Mesenchymal stem cell (in vitro differentiated cells and primary cell): ENCODE measurements around the gene GOLGA6C.
"Not testable (repeated sequence)": the region's sequence is repeated elsewhere in the genome, so short reads cannot be mapped to it uniquely, and the experiment has no call there.

ENCODE experiments used
- DNase-seq: peaks from one replicate; pipeline ENCODE4 v3.0.0-alpha.2; 2013
- H2AFZ ChIP-seq: one replicate; pipeline ENCODE4 v1.6.1; 2013; ENCODE audit warnings: low read depth, mild to moderate bottlenecking, control low read depth, inconsistent platforms, low read length, moderate library complexity
- H2AK5ac ChIP-seq: 2 replicates; pipeline ENCODE4 v1.6.1; 2013; ENCODE audit warnings: low read length, moderate library complexity, mild to moderate bottlenecking, inconsistent platforms; ENCODE audit not compliant: severe bottlenecking
- H2BK120ac ChIP-seq: one replicate; pipeline ENCODE4 v1.6.1; 2013; ENCODE audit warnings: low read depth, mild to moderate bottlenecking, inconsistent platforms, low read length, moderate library complexity
- H2BK12ac ChIP-seq, 2 experiments: one replicate each; pipeline ENCODE4 v1.6.1; 2013; ENCODE audit warnings: inconsistent platforms in 2 of 2, low read length in 2 of 2, mild to moderate bottlenecking in 2 of 2, moderate library complexity in 2 of 2, control low read depth in 1 of 2
- H2BK15ac ChIP-seq: one replicate; pipeline ENCODE4 v1.6.1; 2013; ENCODE audit warnings: mild to moderate bottlenecking, low read depth, inconsistent platforms; ENCODE audit not compliant: poor library complexity, severe bottlenecking
- H2BK5ac ChIP-seq: 2 replicates; pipeline ENCODE4 v1.6.1; 2013; ENCODE audit warnings: low read depth, mild to moderate bottlenecking, low read length, control low read depth, inconsistent platforms; ENCODE audit not compliant: poor library complexity, severe bottlenecking
- H3K14ac ChIP-seq, 2 experiments: one replicate each; pipeline ENCODE4 v1.6.1; 2013; ENCODE audit warnings: inconsistent platforms in 2 of 2, low read length in 2 of 2, control low read depth in 1 of 2, mild to moderate bottlenecking in 1 of 2, moderate library complexity in 1 of 2
- H3K18ac ChIP-seq, 2 experiments: one replicate each; pipeline ENCODE4 v1.6.1; 2013; ENCODE audit warnings: inconsistent platforms in 2 of 2, low read length in 2 of 2, control low read depth in 1 of 2, low read depth in 1 of 2, mild to moderate bottlenecking in 1 of 2
- H3K23ac ChIP-seq, 2 experiments: one replicate each; pipeline ENCODE4 v1.6.1; 2013; ENCODE audit warnings: inconsistent platforms in 2 of 2, low read length in 2 of 2, mild to moderate bottlenecking in 2 of 2, moderate library complexity in 2 of 2, control low read depth in 1 of 2
- H3K27ac ChIP-seq: 2 replicates; pipeline ENCODE4 v1.5.1; 2013; ENCODE audit warnings: mild to moderate bottlenecking, moderate library complexity, low read length, control low read depth, inconsistent platforms; ENCODE audit not compliant: poor library complexity, severe bottlenecking
- H3K27me3 ChIP-seq, 2 experiments: 2 replicates each; pipeline versions ENCODE4 v1.6.1 to v1.7.0; 2013; ENCODE audit warnings: low read length in 2 of 2, mild to moderate bottlenecking in 2 of 2, moderate library complexity in 2 of 2, control low read depth in 1 of 2, inconsistent platforms in 1 of 2; ENCODE audit not compliant: control insufficient read depth in 1 of 2, insufficient read depth in 1 of 2
- H3K36me3 ChIP-seq, 2 experiments: 2 replicates each; pipeline versions ENCODE4 v1.6.1 to v1.7.0; 2013; ENCODE audit warnings: low read length in 2 of 2, control low read depth in 1 of 2, inconsistent platforms in 1 of 2, low read depth in 1 of 2, mild to moderate bottlenecking in 1 of 2; ENCODE audit not compliant: insufficient read depth in 2 of 2, control insufficient read depth in 1 of 2
- H3K4ac ChIP-seq, 2 experiments: one replicate each; pipeline ENCODE4 v1.6.1; 2013; ENCODE audit warnings: inconsistent platforms in 2 of 2, low read length in 2 of 2, mild to moderate bottlenecking in 2 of 2, moderate library complexity in 2 of 2, control low read depth in 1 of 2, low read depth in 1 of 2
- H3K4me1 ChIP-seq: 2 replicates; pipeline ENCODE4 v1.6.1; 2013; ENCODE audit warnings: low read depth, low read length, control low read depth; ENCODE audit not compliant: control insufficient read depth, insufficient read depth
- H3K4me2 ChIP-seq: 2 replicates; pipeline ENCODE4 v1.6.1; 2013; ENCODE audit warnings: low read length, mild to moderate bottlenecking, inconsistent platforms; ENCODE audit not compliant: poor library complexity, severe bottlenecking
- H3K4me3 ChIP-seq, 2 experiments: 2 replicates each; pipeline versions ENCODE4 v1.5.1 to v1.7.0; 2013; ENCODE audit warnings: low read length in 2 of 2, mild to moderate bottlenecking in 2 of 2, control low read depth in 1 of 2, low read depth in 1 of 2; ENCODE audit not compliant: insufficient read depth in 1 of 2
- H3K79me1 ChIP-seq: replicated peaks from 2 replicates; pipeline ENCODE4 v1.6.1; 2013; ENCODE audit warnings: mild to moderate bottlenecking, control low read depth, low read length, inconsistent platforms; ENCODE audit not compliant: poor library complexity, severe bottlenecking
- H3K9ac ChIP-seq: 2 replicates; pipeline ENCODE4 v1.7.0; 2013; ENCODE audit warnings: mild to moderate bottlenecking, low read length, moderate library complexity
- H3K9me3 ChIP-seq: 2 replicates; pipeline ENCODE4 v1.7.0; 2013; ENCODE audit warnings: mild to moderate bottlenecking, low read length; ENCODE audit not compliant: control insufficient read depth
- H4K8ac ChIP-seq: one replicate; pipeline ENCODE4 v1.6.1; 2013; ENCODE audit warnings: inconsistent platforms, mild to moderate bottlenecking, low read length, moderate library complexity
- H4K91ac ChIP-seq: one replicate; pipeline ENCODE4 v1.6.1; 2013; ENCODE audit warnings: mild to moderate bottlenecking, low read length, inconsistent platforms
- WGBS: methylation state at CpG from one replicate; pipeline ENCODE4 v1.1.7; 2013; ENCODE audit warnings: mixed read lengths; 5-methylcytosine and 5-hydroxymethylcytosine counted together

GOLGA6C gene

GRCh38 chr15:75219507-75219929 is 38.6 kb upstream of the GOLGA6C start:
- H3K79me1 ChIP-seq, H3K9ac ChIP-seq, H2AK5ac ChIP-seq, H2AFZ ChIP-seq, H3K4me2 ChIP-seq, H3K23ac ChIP-seq, H3K4ac ChIP-seq, H2BK5ac ChIP-seq, H2BK15ac ChIP-seq, H3K4me3 ChIP-seq, H3K14ac ChIP-seq, H3K9me3 ChIP-seq, H4K91ac ChIP-seq, H3K18ac ChIP-seq, H2BK120ac ChIP-seq, DNase-seq, H3K36me3 ChIP-seq, H3K27ac ChIP-seq, H2BK12ac ChIP-seq, H4K8ac ChIP-seq, H3K4me1 ChIP-seq: not testable (repeated sequence)
- H3K27me3 ChIP-seq: peaks cover 3 to 11% of the 10 kb centered on the region in 2 experiments
- WGBS: 70% methylated on average over 2 of the region's 4 CpGs

GRCh38 chr15:75223688-75224087 is 34.4 kb upstream of the GOLGA6C start:
- no peaks in the 10 kb centered on the region for H3K4me1 ChIP-seq
- H3K27me3 ChIP-seq: peaks cover 24 to 44% of the 10 kb centered on the region in 2 experiments
- no peak overlapping the region for H3K18ac ChIP-seq
- no peak overlapping the region for H3K23ac ChIP-seq
- H4K91ac ChIP-seq: no peak overlapping the region
- H2BK15ac ChIP-seq: no peak overlapping the region
- H3K9me3 ChIP-seq: no peaks in the 10 kb centered on the region
- H3K79me1 ChIP-seq: no peaks in the 10 kb centered on the region
- H3K4ac ChIP-seq: no peak overlapping the region
- no peak overlapping the region for H3K4me2 ChIP-seq
- H3K14ac ChIP-seq: no peak overlapping the region
- H2BK120ac ChIP-seq: no peak overlapping the region
- H3K27ac ChIP-seq: no peak overlapping the region
- no peak overlapping the region for H2AFZ ChIP-seq
- no peak overlapping the region for H3K9ac ChIP-seq
- DNase-seq: no peak
- H2BK5ac ChIP-seq: no peak overlapping the region
- no peak overlapping the region for H3K4me3 ChIP-seq
- 82% methylated on average over 6 of the region's 6 CpGs for WGBS
- no peak overlapping the region for H2BK12ac ChIP-seq
- no peak overlapping the region for H4K8ac ChIP-seq
- H2AK5ac ChIP-seq: no peak overlapping the region
- H3K36me3 ChIP-seq: no peaks in the 10 kb centered on the region

GRCh38 chr15:75224281-75224680 is 33.9 kb upstream of the GOLGA6C start:
- Histone ChIP-seq H3K4me1 (no peaks in the 10 kb centered on the region), H3K14ac (no peak overlapping the region), H3K27me3 (peaks cover 24 to 45% of the 10 kb centered on the region in 2 experiments), H4K91ac (no peak overlapping the region), H2BK15ac (no peak overlapping the region), H3K9ac (no peak overlapping the region), H4K8ac (no peak overlapping the region), H3K4me3 (no peak overlapping the region), H2AK5ac (no peak overlapping the region), H3K18ac (no peak overlapping the region), H3K23ac (no peak overlapping the region), H3K9me3 (no peaks in the 10 kb centered on the region), H2BK120ac (no peak overlapping the region), H2BK5ac (no peak overlapping the region), H3K4me2 (no peak overlapping the region), H3K4ac (peak overlapping the region in 1 of 2 experiments; percentile 51), H3K79me1 (no peaks in the 10 kb centered on the region), H2BK12ac (no peak overlapping the region), H3K27ac (no peak overlapping the region), H3K36me3 (no peaks in the 10 kb centered on the region), H2AFZ (no peak overlapping the region)
- 82% methylated on average over 11 of the region's 12 CpGs for WGBS
- DNase-seq: no peak

- not testable (repeated sequence) for H3K4ac ChIP-seq, H2BK120ac ChIP-seq, H3K18ac ChIP-seq, H2BK15ac ChIP-seq, H2BK5ac ChIP-seq, H3K79me1 ChIP-seq, H3K9ac ChIP-seq, H3K36me3 ChIP-seq, H3K4me1 ChIP-seq, H3K27ac ChIP-seq, DNase-seq, H4K8ac ChIP-seq, H2BK12ac ChIP-seq, H2AK5ac ChIP-seq, H3K4me3 ChIP-seq, H3K23ac ChIP-seq, H2AFZ ChIP-seq, H3K9me3 ChIP-seq, H3K4me2 ChIP-seq, H4K91ac ChIP-seq
- Histone ChIP-seq H3K27me3 (peaks cover 24 to 45% of the 10 kb centered on the region in 2 experiments), H3K14ac (peak overlapping the region in 1 of 2 experiments; percentile 48)
- 88% methylated on average over 3 of the region's 10 CpGs for WGBS
These were observed 32.9 kb upstream of the GOLGA6C start for GRCh38 chr15:75225102-75225836.
